K562 (cell line): ENCODE results near the gene COL8A2. TPM values are rescaled to one million over a fixed set of nuclear protein-coding genes. Genes with fewer than 3 reads are reported as not detected.

Experiments
- ATF1 ChIP-seq, 2 experiments: fragments of 450-650 bp in 1 of 2; IDR thresholded peaks; 2 replicates each; pipeline ENCODE4 v1.6.1; 2016; ENCODE audit warnings: missing compliant biosample characterization in 1 of 2, missing genetic modification characterization in 1 of 2
- CBFB ChIP-seq: sonication (generic); formaldehyde crosslinking; IDR thresholded peaks from 2 replicates; pipeline ENCODE4 v1.4.0; 2020; ENCODE audit warnings: mild to moderate bottlenecking, missing genetic modification reagents
- DPF2 ChIP-seq: fragments of 450-650 bp; IDR thresholded peaks from 2 replicates; pipeline ENCODE4 v1.6.1; 2016
- ETV6 ChIP-seq, 3 experiments: fragments of 150-350 bp in 1 of 3; sonication (generic) in 1 of 3; formaldehyde crosslinking in 1 of 3; IDR thresholded peaks; 2 replicates each; pipeline versions ENCODE4 v1.6.1 to v1.8.0; 2014 to 2022; ENCODE audit warnings: borderline replicate concordance in 2 of 3, low read depth in 2 of 3, antibody characterized with exemption in 1 of 3, low read length in 1 of 3, mild to moderate bottlenecking in 1 of 3, missing genetic modification reagents in 1 of 3
- GABPB1 ChIP-seq: sonication (generic); formaldehyde crosslinking; IDR thresholded peaks from 2 replicates; pipeline ENCODE4 v1.8.0; 2022; ENCODE audit warnings: mild to moderate bottlenecking, missing genetic modification reagents
- KDM4B ChIP-seq, 2 experiments: fragments of 450-650 bp in 1 of 2; sonication (generic) in 1 of 2; IDR thresholded peaks; 2 replicates each; pipeline ENCODE4 v1.6.1; 2016 to 2017; ENCODE audit warnings: borderline replicate concordance in 2 of 2, antibody characterized with exemption in 1 of 2, low read depth in 1 of 2, mild to moderate bottlenecking in 1 of 2
- MEF2D ChIP-seq: conservative IDR thresholded peaks from 2 replicates; pipeline ENCODE4 v1.6.1; 2016; ENCODE audit warnings: low read depth, missing genetic modification characterization, missing compliant biosample characterization
- MIER1 ChIP-seq: fragments of 450-650 bp; IDR thresholded peaks from 2 replicates; pipeline ENCODE4 v1.6.1; 2016; ENCODE audit warnings: antibody characterized with exemption, mild to moderate bottlenecking, low read depth
- PHF8 ChIP-seq: fragments of 200-600 bp; sonication (generic); IDR thresholded peaks from 2 replicates; pipeline ENCODE4 v1.6.1; 2012; ENCODE audit warnings: mixed run types, mild to moderate bottlenecking, inconsistent platforms, low read length, moderate library complexity, borderline replicate concordance
- PTBP1 ChIP-seq: fragments of 200-400 bp; formaldehyde crosslinking; IDR thresholded peaks from 2 replicates; pipeline ENCODE4 v1.6.1; 2017; ENCODE audit warnings: low read depth, low read length
- RB1 ChIP-seq: fragments of 450-650 bp; IDR thresholded peaks from 2 replicates; pipeline ENCODE4 v1.6.1; 2017; ENCODE audit warnings: low read depth, mild to moderate bottlenecking
- SMAD4 ChIP-seq: fragments of 250-450 bp; sonication (Bioruptor Pico); conservative IDR thresholded peaks from 2 replicates; pipeline ENCODE4 v1.8.0; 2021; ENCODE audit warnings: inconsistent platforms, mild to moderate bottlenecking, moderate library complexity
- ZNF184 ChIP-seq: sonication (generic); formaldehyde crosslinking; IDR thresholded peaks from 2 replicates; pipeline ENCODE4 v1.5.0; 2020; ENCODE audit warnings: missing genetic modification reagents
- ZNF197 ChIP-seq: fragments of 200-800 bp; sonication (Bioruptor generic); IDR thresholded peaks from 2 replicates; pipeline ENCODE4 v1.6.1; 2016; ENCODE audit warnings: low read depth, missing genetic modification characterization, missing compliant biosample characterization
- polyA plus RNA-seq, 8 experiments: library from polyadenylated mRNA; depleted of rRNA in 4 of 8; stranded (reverse) in 5 of 8; unstranded in 3 of 8; fragments of >200 nt; fragmentation: Nextera tagmentation in 2 of 8; fragmentation: Illumina TruSeq in 1 of 8; extraction: Ambion mirVana in 2 of 8; extraction: Trizol in 1 of 8; gene quantifications; 2 replicates each; pipeline versions ENCODE4 v1.2.1 to v1.2.3, GENCODE V29; 2011 to 2014; ENCODE audit warnings: inconsistent platforms in 1 of 8, missing spikeins in 1 of 8
- total RNA-seq, 7 experiments: library from RNA; depleted of rRNA in 6 of 7; stranded (reverse); fragments of >200 nt in 6 of 7; fragmentation: Illumina TruSeq in 2 of 7; extraction: Trizol in 2 of 7; gene quantifications; 2 replicates each; pipeline versions ENCODE4 v1.2.1 to v1.2.3, GENCODE V29; 2011 to 2021; ENCODE audit warnings: low replicate concordance in 1 of 7
- TF ChIP-seq, protein P1 (sequence below): fragments of 450-650 bp; IDR thresholded peaks from 2 replicates; pipeline ENCODE4 v1.6.1; 2018; ENCODE audit warnings: mild to moderate bottlenecking, low read depth; ENCODE audit not compliant: partially characterized antibody
- TF ChIP-seq, protein P2 (sequence below): fragments of 450-650 bp; formaldehyde crosslinking; IDR thresholded peaks from 2 replicates; pipeline ENCODE4 v1.4.0; 2020; ENCODE audit warnings: mild to moderate bottlenecking, moderate library complexity
- TF ChIP-seq, protein P3 (sequence below): sonication (generic); formaldehyde crosslinking; IDR thresholded peaks from 2 replicates; pipeline ENCODE4 v1.8.0; 2022; ENCODE audit warnings: mild to moderate bottlenecking, missing genetic modification reagents
- TF ChIP-seq, protein P4 (sequence below): sonication (generic); formaldehyde crosslinking; IDR thresholded peaks from 2 replicates; pipeline ENCODE4 v1.5.0; 2020; ENCODE audit warnings: missing genetic modification reagents
- TF ChIP-seq, protein P5 (sequence below): fragments of 450-650 bp; formaldehyde crosslinking; IDR thresholded peaks from 2 replicates; pipeline ENCODE4 v1.4.0; 2022; ENCODE audit warnings: mild to moderate bottlenecking, moderate library complexity

The COL8A2 gene
- total and polyA plus RNA-seq, 9 of the 15 experiments (the other 6 are each of a cell fraction or from before 2014, with no cell fraction given), result 0.03 to 0.14 (median 0.04) TPM; not detected in 5

DNA sequence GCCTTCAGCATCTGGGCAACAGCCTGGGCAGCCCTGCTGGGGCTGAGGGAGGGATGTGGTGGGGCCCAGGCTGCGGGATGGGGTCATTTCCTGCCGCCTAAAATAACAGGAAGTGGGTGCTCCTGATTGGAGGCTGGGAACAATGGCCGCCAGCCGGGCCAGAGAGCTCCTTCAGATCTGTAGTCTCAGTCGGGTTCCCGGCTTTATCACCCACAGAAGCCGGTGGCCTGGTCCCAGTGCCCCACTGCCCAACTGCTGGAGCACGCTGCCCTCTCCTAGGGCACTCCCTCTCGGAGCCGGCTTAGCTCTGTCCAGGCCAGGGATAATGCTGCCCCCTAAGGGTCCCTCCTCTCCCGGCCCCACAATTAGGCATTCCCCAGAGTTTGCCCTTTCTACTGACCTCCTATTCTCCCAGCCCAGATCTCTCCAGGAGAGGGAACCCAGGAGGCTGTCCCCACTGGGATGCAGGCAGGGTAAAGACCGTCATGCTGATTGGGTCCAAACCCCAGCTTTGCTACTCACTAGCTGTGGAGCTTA is 36.0 kb upstream of the COL8A2 start (continued):
- TF ChIP-seq, protein P1, sequence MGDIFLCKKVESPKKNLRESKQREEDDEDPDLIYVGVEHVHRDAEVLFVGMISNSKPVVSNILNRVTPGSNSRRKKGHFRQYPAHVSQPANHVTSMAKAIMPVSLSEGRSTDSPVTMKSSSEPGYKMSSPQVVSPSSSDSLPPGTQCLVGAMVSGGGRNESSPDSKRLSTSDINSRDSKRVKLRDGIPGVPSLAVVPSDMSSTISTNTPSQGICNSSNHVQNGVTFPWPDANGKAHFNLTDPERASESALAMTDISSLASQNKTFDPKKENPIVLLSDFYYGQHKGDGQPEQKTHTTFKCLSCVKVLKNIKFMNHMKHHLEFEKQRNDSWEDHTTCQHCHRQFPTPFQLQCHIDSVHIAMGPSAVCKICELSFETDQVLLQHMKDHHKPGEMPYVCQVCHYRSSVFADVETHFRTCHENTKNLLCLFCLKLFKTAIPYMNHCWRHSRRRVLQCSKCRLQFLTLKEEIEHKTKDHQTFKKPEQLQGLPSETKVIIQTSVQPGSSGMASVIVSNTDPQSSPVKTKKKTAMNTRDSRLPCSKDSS, result no peak
- TF ChIP-seq CBFB (CRISPR knock-in tag) (0 out of 2 replicates have a peak, but pooled peaks have one; percentile 31), DPF2 (no peak), ZNF184 (CRISPR knock-in tag) (no peak), GABPB1 (CRISPR knock-in tag) (peak; percentile 88), MIER1 (no peak), PHF8 (peak; percentile 87), PTBP1 (no peak), ATF1 (CRISPR knock-in tag; IDR thresholded peaks at IDR 0.05) (no peak), ATF1 (tag; IDR thresholded peaks at IDR 0.05) (0 out of 2 replicates have a peak, but pooled peaks have one; percentile 12), ZNF197 (CRISPR knock-in tag) (0 out of 2 replicates have a peak, but pooled peaks have one; percentile 17), ETV6 (IDR thresholded peaks at IDR 0.05; ENCODE audit: borderline replicate concordance in 1 of 2, low read depth in 2 of 2, low read length in 1 of 2) (no peak), ETV6 (CRISPR knock-in tag; IDR thresholded peaks at IDR 0.05; ENCODE audit: borderline replicate concordance) (no peak), KDM4B (IDR thresholded peaks at IDR 0.05; ENCODE audit: borderline replicate concordance in 2 of 2, low read depth in 1 of 2) (no peak), SMAD4 (CRISPR knock-in tag) (peak; percentile 83), MEF2D (tag) (peak; percentile 51; the same call in 1 of the 2 replicates), RB1 (peak; percentile 60)
- TF ChIP-seq, protein P2, sequence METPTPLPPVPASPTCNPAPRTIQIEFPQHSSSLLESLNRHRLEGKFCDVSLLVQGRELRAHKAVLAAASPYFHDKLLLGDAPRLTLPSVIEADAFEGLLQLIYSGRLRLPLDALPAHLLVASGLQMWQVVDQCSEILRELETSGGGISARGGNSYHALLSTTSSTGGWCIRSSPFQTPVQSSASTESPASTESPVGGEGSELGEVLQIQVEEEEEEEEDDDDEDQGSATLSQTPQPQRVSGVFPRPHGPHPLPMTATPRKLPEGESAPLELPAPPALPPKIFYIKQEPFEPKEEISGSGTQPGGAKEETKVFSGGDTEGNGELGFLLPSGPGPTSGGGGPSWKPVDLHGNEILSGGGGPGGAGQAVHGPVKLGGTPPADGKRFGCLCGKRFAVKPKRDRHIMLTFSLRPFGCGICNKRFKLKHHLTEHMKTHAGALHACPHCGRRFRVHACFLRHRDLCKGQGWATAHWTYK (CRISPR knock-in tag), result peak; percentile 84
- TF ChIP-seq, protein P3, sequence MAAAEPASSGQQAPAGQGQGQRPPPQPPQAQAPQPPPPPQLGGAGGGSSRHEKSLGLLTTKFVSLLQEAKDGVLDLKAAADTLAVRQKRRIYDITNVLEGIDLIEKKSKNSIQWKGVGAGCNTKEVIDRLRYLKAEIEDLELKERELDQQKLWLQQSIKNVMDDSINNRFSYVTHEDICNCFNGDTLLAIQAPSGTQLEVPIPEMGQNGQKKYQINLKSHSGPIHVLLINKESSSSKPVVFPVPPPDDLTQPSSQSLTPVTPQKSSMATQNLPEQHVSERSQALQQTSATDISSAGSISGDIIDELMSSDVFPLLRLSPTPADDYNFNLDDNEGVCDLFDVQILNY (CRISPR knock-in tag), result 0 out of 2 replicates have a peak, but pooled peaks have one; percentile 25
- TF ChIP-seq, protein P4, sequence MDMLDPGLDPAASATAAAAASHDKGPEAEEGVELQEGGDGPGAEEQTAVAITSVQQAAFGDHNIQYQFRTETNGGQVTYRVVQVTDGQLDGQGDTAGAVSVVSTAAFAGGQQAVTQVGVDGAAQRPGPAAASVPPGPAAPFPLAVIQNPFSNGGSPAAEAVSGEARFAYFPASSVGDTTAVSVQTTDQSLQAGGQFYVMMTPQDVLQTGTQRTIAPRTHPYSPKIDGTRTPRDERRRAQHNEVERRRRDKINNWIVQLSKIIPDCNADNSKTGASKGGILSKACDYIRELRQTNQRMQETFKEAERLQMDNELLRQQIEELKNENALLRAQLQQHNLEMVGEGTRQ (CRISPR knock-in tag), result no peak
- TF ChIP-seq, protein P5, sequence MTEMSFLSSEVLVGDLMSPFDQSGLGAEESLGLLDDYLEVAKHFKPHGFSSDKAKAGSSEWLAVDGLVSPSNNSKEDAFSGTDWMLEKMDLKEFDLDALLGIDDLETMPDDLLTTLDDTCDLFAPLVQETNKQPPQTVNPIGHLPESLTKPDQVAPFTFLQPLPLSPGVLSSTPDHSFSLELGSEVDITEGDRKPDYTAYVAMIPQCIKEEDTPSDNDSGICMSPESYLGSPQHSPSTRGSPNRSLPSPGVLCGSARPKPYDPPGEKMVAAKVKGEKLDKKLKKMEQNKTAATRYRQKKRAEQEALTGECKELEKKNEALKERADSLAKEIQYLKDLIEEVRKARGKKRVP, result peak; percentile 28
